IPS-15b (cell line): ENCODE data around the gene KCNQ4.

ENCODE experiments used
- H3K27me3 ChIP-seq: one replicate; pipeline ENCODE4 v1.6.1; 2013; ENCODE audit warnings: low read length; ENCODE audit not compliant: control insufficient read depth, insufficient read depth
- H3K36me3 ChIP-seq: one replicate; pipeline ENCODE4 v1.6.1; 2013; ENCODE audit warnings: low read length; ENCODE audit not compliant: control insufficient read depth, insufficient read depth
- H3K4me1 ChIP-seq: one replicate; pipeline ENCODE4 v1.6.1; 2013; ENCODE audit warnings: mild to moderate bottlenecking, low read length; ENCODE audit not compliant: control insufficient read depth, insufficient read depth
- H3K4me3 ChIP-seq: one replicate; pipeline ENCODE4 v1.5.1; 2013; ENCODE audit warnings: low read depth, low read length
- H3K9ac ChIP-seq: one replicate; pipeline ENCODE4 v1.6.1; 2013; ENCODE audit warnings: low read depth, mild to moderate bottlenecking, low read length
- H3K9me3 ChIP-seq: one replicate; pipeline ENCODE4 v1.6.1; 2013; ENCODE audit warnings: mild to moderate bottlenecking, low read length; ENCODE audit not compliant: control insufficient read depth, insufficient read depth

KCNQ4 gene

DNA sequence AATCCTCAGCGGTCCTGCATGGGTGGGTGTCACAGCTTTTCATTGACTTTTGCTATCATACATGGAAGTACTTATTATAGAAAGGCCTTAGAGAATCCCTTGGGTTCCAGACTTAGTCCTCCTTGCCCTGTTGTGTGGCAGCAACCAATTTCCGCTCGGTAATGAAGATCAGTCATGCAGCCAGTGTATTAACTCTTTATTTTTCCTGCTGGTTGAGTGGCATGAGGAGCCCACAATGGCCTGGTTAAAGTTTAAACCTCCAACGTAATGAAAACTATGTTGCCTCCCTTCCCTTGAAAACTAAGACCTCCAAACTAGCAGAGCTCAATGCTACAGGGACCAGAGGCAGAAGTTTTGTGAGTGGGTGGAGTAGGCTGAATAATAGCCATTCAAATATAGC, 58.6 kb downstream of the KCNQ4 start:
- Histone ChIP-seq H3K9me3 (no peaks in the 10 kb centered on the region), H3K36me3 (no peaks in the 10 kb centered on the region), H3K4me1 (no peaks in the 10 kb centered on the region), H3K4me3 (no peak overlapping the region), H3K27me3 (no peaks in the 10 kb centered on the region), H3K9ac (no peak overlapping the region)

- Histone ChIP-seq H3K9ac (no peak overlapping the region), H3K9me3 (no peaks in the 10 kb centered on the region), H3K4me1 (no peaks in the 10 kb centered on the region), H3K4me3 (no peak overlapping the region), H3K27me3 (no peaks in the 10 kb centered on the region), H3K36me3 (no peaks in the 10 kb centered on the region)
These were observed 59.1 kb downstream of the KCNQ4 start for GRCh38 chr1:40842691-40843090.

- H3K9ac ChIP-seq, result no peak overlapping the region
- no peaks in the 10 kb centered on the region for H3K27me3 ChIP-seq
- no peaks in the 10 kb centered on the region for H3K36me3 ChIP-seq
- H3K4me3 ChIP-seq, result no peak overlapping the region
- no peaks in the 10 kb centered on the region for H3K4me1 ChIP-seq
- H3K9me3 ChIP-seq, result no peaks in the 10 kb centered on the region
These were observed 60.5 kb downstream of the KCNQ4 start for GRCh38 chr1:40844079-40844478.

DNA sequence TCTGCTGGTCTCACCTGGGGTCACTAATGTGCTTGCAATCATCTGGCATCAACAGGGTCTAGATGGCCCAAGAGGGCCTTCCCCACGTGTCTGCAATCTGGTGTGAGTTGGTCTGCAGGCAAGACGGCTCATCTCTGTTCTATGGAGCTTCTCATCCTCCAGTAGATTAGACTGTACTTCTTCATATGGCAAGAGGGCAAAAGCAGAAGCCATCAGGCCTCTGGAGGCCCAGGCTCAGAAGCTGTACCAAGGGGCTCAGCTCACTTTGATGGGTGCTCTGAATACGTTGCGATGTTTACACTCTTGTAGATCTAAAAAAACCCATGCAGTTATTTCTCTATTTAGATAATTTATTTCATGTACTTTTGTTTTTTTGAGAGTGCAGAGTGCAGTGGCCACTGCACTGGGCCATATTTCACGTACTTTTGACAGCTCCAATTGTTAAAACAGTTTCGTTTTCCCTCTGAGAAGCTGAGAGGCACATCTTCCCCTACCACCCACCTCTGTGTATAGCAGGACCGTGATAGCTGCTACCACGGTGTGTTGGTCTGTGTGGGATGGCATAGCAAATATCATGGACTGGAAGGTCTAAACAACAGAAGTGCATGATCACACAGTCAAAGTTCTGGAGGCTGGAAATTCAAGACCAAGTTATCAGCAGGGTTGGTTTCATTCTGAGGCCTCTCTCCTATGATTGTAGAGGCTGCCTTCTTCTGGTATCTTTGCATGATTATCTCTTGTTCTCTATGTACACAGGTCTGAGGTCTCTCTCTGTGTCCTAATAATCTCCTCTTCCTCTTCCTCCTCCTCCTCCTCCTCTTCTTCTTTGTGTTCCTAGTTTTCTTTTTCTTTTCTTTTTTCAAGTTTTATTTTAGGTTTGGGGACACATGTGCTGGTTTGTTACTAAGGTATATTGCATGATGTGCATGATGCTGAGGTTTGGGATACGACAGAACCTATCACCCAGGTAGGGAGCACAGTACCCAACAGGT, 61.6 kb downstream of the KCNQ4 start:
- Histone ChIP-seq H3K4me3 (no peak overlapping the region), H3K4me1 (no peaks in the 10 kb centered on the region), H3K9ac (no peak overlapping the region), H3K27me3 (no peaks in the 10 kb centered on the region), H3K9me3 (no peaks in the 10 kb centered on the region), H3K36me3 (no peaks in the 10 kb centered on the region)

DNA sequence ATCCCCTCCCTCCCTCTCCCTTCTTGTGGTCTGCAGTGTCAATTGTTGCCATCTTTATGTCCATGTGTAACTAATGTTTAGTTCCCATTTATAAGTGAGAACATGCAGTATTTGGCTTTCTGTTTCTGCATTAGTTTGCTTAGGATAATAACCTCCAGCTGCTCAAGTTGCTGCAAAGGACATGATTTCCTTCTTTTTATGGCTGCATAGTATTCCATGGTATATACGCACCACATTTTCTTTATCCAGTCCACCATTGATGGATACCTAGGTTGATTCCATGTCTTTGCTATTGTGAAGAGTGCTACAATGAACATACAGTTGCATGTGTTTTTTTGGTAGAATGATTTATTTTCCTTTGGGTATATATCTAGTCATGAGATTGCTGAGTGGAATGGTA, 62.3 kb downstream of the KCNQ4 start:
- no peak overlapping the region for H3K9ac ChIP-seq

GRCh38 chr1:40847023-40847745, 63.6 kb downstream of the KCNQ4 start:
- no peaks in the 10 kb centered on the region for H3K4me1 ChIP-seq

More for the DNA sequence above, 62.3 kb downstream of the KCNQ4 start:
- Histone ChIP-seq H3K9me3 (no peaks in the 10 kb centered on the region), H3K4me3 (no peak overlapping the region), H3K36me3 (no peaks in the 10 kb centered on the region), H3K4me1 (no peaks in the 10 kb centered on the region), H3K27me3 (no peaks in the 10 kb centered on the region)

DNA sequence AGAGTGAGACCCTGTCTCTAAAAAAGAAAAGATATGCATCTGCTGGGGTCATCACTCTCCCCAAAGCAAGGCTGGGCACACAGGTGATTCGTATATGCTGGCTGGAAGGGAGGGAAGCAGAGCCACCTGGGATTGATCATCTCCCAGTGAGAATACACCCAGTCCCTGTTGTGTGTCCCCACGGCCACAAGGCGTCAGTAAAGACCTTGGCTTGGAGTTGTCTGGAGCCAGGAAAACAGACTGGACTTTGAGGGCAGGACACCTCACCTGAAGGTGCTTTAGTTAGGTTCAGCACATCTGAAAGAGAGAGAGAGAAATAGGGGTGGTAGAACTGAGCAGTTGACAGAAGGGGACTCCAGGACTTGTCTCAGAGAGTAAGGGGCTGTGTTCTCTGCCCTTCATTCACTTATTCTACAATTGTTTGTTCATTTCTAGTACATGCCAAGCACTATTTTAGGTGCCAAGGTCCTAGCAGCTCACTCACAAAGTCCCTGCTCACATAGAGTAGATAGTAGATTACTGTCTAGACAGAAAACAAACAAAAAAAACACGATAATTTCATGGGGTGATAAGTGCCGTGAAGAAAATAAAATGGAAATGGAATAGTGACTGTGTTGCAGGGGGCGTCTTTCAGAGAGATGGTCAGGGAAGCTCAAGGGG, 65.1 kb downstream of the KCNQ4 start:
- H3K4me1 ChIP-seq, result no peaks in the 10 kb centered on the region

More at GRCh38 chr1:40847023-40847745, 63.6 kb downstream of the KCNQ4 start:
- Histone ChIP-seq H3K27me3 (no peaks in the 10 kb centered on the region), H3K9ac (no peak overlapping the region), H3K4me3 (no peak overlapping the region), H3K36me3 (no peaks in the 10 kb centered on the region), H3K9me3 (no peaks in the 10 kb centered on the region)

DNA sequence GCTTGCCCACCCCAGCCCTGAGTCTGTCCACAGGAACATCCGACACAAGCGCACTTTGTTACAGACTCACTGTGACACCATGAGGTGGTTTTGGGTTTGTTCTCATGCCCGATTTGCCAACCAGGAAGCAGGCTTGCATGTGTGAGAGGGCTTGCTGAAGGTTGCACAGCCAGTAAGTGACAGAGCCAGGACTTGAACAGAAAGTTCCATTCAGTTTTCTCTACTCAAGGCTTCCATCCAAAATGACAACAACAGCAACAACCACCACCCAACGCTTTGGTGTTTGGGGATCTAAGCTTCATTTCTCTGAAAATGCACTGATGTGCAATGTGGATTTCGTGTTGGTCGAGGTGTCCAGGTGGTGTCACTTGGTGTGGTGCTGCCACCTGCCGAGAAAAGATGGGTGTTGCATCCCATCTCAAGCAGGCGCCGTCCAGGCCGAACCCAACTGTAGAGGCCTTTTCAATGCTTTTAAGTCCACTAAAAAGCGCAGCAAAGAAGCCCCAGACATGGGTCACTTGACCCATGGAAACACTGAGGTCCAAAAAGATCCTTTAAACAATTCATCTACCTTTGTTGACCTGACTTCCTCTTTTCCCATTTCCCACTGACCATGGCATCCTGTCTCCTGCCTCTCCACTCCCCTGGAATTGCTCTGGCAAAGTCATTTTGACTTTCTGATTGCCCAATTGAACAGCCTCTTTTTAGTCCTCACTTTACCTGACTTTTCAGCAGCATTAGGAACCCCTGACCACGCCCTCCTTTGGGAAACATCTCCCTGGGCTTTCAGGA, 66.4 kb downstream of the KCNQ4 start:
- H3K4me1 ChIP-seq, result no peaks in the 10 kb centered on the region
- H3K36me3 ChIP-seq, result no peaks in the 10 kb centered on the region
- no peaks in the 10 kb centered on the region for H3K9me3 ChIP-seq
- no peaks in the 10 kb centered on the region for H3K27me3 ChIP-seq
- H3K4me3 ChIP-seq, result no peak overlapping the region
- H3K9ac ChIP-seq, result no peak overlapping the region

More for the DNA sequence above, 65.1 kb downstream of the KCNQ4 start:
- no peak overlapping the region for H3K4me3 ChIP-seq
- no peaks in the 10 kb centered on the region for H3K36me3 ChIP-seq
- H3K9me3 ChIP-seq, result no peaks in the 10 kb centered on the region
- H3K9ac ChIP-seq, result no peak overlapping the region
- H3K27me3 ChIP-seq, result no peaks in the 10 kb centered on the region

- H3K4me1 ChIP-seq, result no peaks in the 10 kb centered on the region
These were observed 68.1 kb downstream of the KCNQ4 start for GRCh38 chr1:40851643-40852042.

DNA sequence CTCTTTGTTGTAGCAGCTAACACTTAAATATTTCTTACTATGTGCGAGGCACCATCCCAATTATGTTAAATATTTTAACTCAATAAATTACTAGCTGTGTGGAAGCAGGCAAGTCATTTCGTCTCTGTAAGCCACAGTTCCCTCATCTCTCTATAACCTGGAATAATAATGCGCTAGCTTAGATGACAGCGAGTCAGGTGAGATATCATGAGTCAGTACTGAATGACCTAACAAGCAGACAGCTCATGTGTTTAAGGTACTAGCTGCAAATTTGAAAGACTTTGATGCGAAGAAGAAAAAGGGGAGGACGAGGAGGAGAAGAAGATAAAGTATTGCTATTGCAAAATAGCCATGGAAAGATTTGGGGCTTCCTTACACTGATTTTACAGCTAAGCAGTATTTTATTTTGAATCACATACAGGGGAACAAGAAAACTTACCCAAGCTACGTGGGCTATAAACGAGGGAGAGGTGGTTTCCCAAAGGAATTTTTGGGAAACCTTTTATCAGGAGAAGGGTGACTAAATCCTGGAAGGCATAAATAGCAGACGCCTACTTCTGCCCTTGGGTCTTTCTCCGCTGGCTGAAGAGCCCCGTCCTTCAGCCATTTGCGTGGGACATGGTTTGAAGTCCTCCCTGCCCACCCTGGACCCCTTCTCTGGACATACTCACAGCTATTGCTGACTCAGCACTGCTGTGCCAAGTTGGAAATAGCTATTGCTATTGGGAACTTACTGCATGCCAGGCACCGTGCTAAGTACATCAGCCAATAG, 69.7 kb downstream of the KCNQ4 start:
- no peaks in the 10 kb centered on the region for H3K9me3 ChIP-seq
- no peak overlapping the region for H3K4me3 ChIP-seq
- H3K36me3 ChIP-seq, result no peaks in the 10 kb centered on the region
- H3K27me3 ChIP-seq, result no peaks in the 10 kb centered on the region
- no peak overlapping the region for H3K9ac ChIP-seq
- no peaks in the 10 kb centered on the region for H3K4me1 ChIP-seq

More at GRCh38 chr1:40851643-40852042, 68.1 kb downstream of the KCNQ4 start:
- no peak overlapping the region for H3K4me3 ChIP-seq
- H3K27me3 ChIP-seq, result no peaks in the 10 kb centered on the region
- no peaks in the 10 kb centered on the region for H3K9me3 ChIP-seq
- H3K36me3 ChIP-seq, result no peaks in the 10 kb centered on the region
- H3K9ac ChIP-seq, result no peak overlapping the region
